AG09309 (cell line): ENCODE results near the gene SNCG.
A peak's percentile ranks its signal among the peaks of the same experiment; 100 is the strongest.

Source experiments
- DNase-seq: peaks from one replicate; pipeline ENCODE4 v3.0.0-alpha.2; 2010; ENCODE audit warnings: low read depth
- H3K4me3 ChIP-seq: 2 replicates; pipeline ENCODE4 v1.5.1; 2011; ENCODE audit warnings: mild to moderate bottlenecking, low read depth, low read length, moderate library complexity; ENCODE audit not compliant: control insufficient read depth
- CTCF ChIP-seq: IDR thresholded peaks from 2 replicates; pipeline ENCODE4 v1.5.1; 2011; ENCODE audit warnings: mild to moderate bottlenecking, low read depth, low read length, inconsistent platforms; ENCODE audit not compliant: insufficient read depth, control insufficient read depth; ENCODE audit errors: missing control alignments

Gene SNCG

GRCh38 chr10:86957471-86958115, 806 bp upstream of the SNCG start, which contains the start of gene MMRN2:
MMRN2 (minus strand) TSS chr10:86957615; CDS start chr10:86957541, 74 bp downstream.
- no peak within 1 kb of the TSS for H3K4me3 ChIP-seq
- no peak for TF ChIP-seq CTCF
- DNase-seq, result no peak

GRCh38 chr10:86958901-86959736, 720 bp downstream of the SNCG start:
- no peak overlapping the region for H3K4me3 ChIP-seq
- no peak for DNase-seq
- TF ChIP-seq CTCF, result no peak

DNA sequence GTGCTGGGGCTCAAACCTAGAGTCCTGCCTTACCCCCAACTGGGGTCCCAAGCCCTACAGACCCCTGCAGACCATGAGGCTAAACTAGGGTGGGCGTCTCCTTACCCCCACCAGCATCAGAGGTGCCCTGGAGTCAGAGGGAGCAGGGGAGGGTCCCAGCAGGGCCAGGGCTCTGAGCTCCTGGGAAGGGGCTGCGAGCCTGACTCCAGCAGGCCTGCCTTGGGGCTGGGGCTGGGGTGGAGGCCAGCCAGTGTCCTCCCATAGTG, 1.3 kb downstream of the SNCG start:
- no peak for TF ChIP-seq CTCF
- DNase-seq, result no peak
- H3K4me3 ChIP-seq, result no peak overlapping the region

GRCh38 chr10:86960003-86960862, 1.8 kb downstream of the SNCG start:
- H3K4me3 ChIP-seq, result no peak overlapping the region
- peak; percentile 95 for TF ChIP-seq CTCF
- no peak for DNase-seq

DNA sequence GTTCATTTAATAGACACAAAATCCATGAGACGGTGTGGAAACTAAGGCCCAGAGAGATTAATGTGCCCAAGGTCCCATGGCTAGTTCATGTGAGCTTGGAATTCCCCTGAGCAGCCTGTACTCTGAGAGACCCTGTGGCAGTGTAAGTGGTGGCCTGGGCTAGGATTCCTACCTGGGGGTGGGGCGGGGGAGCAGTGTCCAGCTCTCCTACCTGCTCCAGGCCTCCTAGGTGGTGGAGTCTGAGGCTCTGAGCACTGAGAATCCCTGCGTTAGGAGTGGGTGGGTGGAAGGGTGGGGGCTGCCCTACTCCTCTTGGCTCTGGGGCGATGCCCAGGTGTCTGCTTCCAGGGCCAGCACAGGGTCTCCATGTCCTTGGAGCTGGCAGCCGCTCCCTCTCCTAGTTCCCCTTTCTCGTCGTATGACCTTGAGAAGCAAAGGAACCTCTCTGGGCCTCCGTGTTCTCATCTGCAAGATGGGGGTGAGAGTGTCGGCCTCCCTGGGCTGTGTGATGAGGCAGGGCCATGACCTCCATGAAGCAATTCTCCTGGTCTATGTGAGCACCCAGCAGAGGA, 2.5 kb downstream of the SNCG start:
- no peak overlapping the region for H3K4me3 ChIP-seq
- DNase-seq, result no peak
- no peak for TF ChIP-seq CTCF

DNA sequence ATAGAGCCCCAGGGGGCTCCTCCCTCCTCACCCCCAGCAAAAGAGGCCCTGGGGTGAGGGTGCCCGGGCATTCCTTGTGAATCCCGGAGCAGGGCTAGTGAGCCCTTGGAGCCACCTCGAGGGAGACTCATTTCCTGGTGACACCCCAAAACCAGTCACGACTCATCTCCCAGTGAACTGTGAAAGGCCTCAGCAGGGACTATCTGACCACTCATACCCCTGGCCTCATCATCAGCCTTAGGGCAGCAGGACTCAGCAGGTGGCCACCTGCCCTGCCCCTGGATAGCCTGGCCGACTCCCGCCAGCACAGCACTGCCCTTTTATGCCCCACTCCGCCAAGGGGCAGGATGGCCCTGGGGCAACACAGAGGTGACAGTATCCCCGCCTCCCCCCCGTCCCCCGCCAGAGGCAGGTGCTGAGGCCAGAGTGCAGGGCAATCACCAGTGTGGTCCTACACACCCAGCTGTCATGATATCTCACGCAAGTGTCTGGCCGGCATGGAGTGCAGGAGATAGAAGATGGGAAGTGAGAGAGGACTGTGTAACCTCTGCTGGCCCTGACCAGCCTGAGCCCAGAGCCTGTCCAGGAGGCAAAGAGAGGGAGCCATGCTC, 3.2 kb downstream of the SNCG start:
- no peak for DNase-seq
- H3K4me3 ChIP-seq, result no peak overlapping the region
- TF ChIP-seq CTCF, result no peak
